Hepatocyte (in vitro differentiated cells): ENCODE measurements around the gene DAPK2.

Experiments used
- EZH2 ChIP-seq: fragments of 200-600 bp; sonication (generic); IDR thresholded peaks from 2 replicates; pipeline ENCODE4 v1.6.1; 2016; ENCODE audit warnings: antibody characterized with exemption, mild to moderate bottlenecking, borderline replicate concordance
- EZH2phosphoT487 ChIP-seq: fragments of 200-600 bp; sonication (generic); IDR thresholded peaks from one replicate; pipeline ENCODE4 v1.6.1; 2018; ENCODE audit warnings: antibody characterized with exemption, mild to moderate bottlenecking, low read depth, moderate library complexity; ENCODE audit not compliant: unreplicated experiment, severe bottlenecking
- TF ChIP-seq, protein P1 (sequence below): fragments of 200-600 bp; sonication (generic); IDR thresholded peaks from 2 replicates; pipeline ENCODE4 v1.5.1; 2016; ENCODE audit warnings: antibody characterized with exemption, mild to moderate bottlenecking; ENCODE audit not compliant: poor library complexity

DNA sequence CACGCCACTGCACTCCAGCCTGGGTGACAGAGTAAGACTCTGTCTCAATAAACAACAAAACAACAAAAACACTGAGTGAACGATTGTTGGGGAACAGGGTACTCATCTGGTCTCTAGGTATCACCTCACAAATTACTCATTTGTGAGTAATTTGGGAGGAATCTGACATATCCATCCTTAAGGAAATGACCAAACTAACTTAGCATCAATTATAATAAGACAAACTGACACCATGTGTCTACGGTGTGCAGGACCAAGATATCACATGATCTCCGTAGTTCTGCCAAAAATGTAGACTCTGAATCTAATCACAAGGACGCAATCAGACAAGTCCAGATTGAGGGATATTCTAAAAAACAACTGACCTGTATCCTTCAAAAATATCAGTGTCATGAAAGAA, 12.0 kb upstream of the DAPK2 start:
- TF ChIP-seq, protein P1, sequence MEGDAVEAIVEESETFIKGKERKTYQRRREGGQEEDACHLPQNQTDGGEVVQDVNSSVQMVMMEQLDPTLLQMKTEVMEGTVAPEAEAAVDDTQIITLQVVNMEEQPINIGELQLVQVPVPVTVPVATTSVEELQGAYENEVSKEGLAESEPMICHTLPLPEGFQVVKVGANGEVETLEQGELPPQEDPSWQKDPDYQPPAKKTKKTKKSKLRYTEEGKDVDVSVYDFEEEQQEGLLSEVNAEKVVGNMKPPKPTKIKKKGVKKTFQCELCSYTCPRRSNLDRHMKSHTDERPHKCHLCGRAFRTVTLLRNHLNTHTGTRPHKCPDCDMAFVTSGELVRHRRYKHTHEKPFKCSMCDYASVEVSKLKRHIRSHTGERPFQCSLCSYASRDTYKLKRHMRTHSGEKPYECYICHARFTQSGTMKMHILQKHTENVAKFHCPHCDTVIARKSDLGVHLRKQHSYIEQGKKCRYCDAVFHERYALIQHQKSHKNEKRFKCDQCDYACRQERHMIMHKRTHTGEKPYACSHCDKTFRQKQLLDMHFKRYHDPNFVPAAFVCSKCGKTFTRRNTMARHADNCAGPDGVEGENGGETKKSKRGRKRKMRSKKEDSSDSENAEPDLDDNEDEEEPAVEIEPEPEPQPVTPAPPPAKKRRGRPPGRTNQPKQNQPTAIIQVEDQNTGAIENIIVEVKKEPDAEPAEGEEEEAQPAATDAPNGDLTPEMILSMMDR = no peak
- TF ChIP-seq EZH2 = no peak
- TF ChIP-seq EZH2phosphoT487 = no peak
